Esophagus muscularis mucosa (tissue), 4 donors: ENCODE data around the gene SAMD14. TPM values are rescaled to one million over a fixed set of nuclear protein-coding genes. Genes with fewer than 3 reads are reported as not detected.

Experiments used
- DNase-seq: peaks from one replicate; pipeline ENCODE4 v3.0.0-alpha.2; 2017; ENCODE audit errors: extremely low spot score
- H3K27ac ChIP-seq, 4 donors: fragments of 200-600 bp; sonication (generic); replicated peaks in 1 of 4; 1 replicate in 3 of 4; 2 replicates in 1 of 4; pipeline ENCODE4 v1.5.1; 2016 to 2019; ENCODE audit warnings: mild to moderate bottlenecking in 1 of 4
- H3K27me3 ChIP-seq, 4 donors: fragments of 200-600 bp; sonication (generic); one replicate each; pipeline versions ENCODE4 v1.5.1 to v1.6.0; 2016 to 2019
- H3K36me3 ChIP-seq, 4 donors: fragments of 200-600 bp; sonication (generic); one replicate each; pipeline ENCODE4 v1.5.1; 2016 to 2019
- H3K4me1 ChIP-seq, 4 donors: fragments of 200-600 bp; sonication (generic); one replicate each; pipeline ENCODE4 v1.5.1; 2016 to 2019
- H3K4me3 ChIP-seq, 4 donors: fragments of 200-600 bp; sonication (generic); 1 replicate in 2 of 4; 2 replicates in 2 of 4; pipeline ENCODE4 v1.5.1; 2016 to 2019; ENCODE audit warnings: mild to moderate bottlenecking in 4 of 4, moderate library complexity in 1 of 4
- H3K9me3 ChIP-seq, 4 donors: fragments of 200-600 bp; sonication (generic); 1 replicate in 3 of 4; 2 replicates in 1 of 4; pipeline ENCODE4 v1.5.1; 2016 to 2019
- EP300 ChIP-seq: sonication (generic); formaldehyde crosslinking; IDR thresholded peaks from one replicate; pipeline ENCODE4 v1.6.1; 2017; ENCODE audit warnings: antibody characterized with exemption
- POLR2A ChIP-seq: fragments of 450-650 bp; IDR thresholded peaks from one replicate; pipeline ENCODE4 v1.6.1; 2017; ENCODE audit warnings: antibody characterized with exemption, moderate library complexity, mild to moderate bottlenecking, low read depth
- POLR2AphosphoS5 ChIP-seq, 2 donors: sonication (generic); formaldehyde crosslinking; IDR thresholded peaks; one replicate each; pipeline ENCODE4 v1.6.1; 2017; ENCODE audit warnings: antibody characterized with exemption in 2 of 2
- WGBS: methylation state at CpG from one replicate; pipeline ENCODE4 v1.1.5; 2018; 5-methylcytosine and 5-hydroxymethylcytosine counted together
- intact Hi-C: fragments of 100-400 bp; cut with DNase I; formaldehyde crosslinking; loops from one replicate; pipeline ENCODE4 v1.15.1; 2023
- total RNA-seq, 4 donors: library from RNA; depleted of rRNA; stranded (reverse); fragments of >200 nt; gene quantifications; one replicate each; pipeline versions ENCODE4 v1.1.0 to v1.2.1, GENCODE V29; 2016
- TF ChIP-seq, protein P1 (sequence below), 3 experiments: fragments of 200-600 bp in 2 of 3; fragments of 450-650 bp in 1 of 3; sonication (generic) in 2 of 3; IDR thresholded peaks; one replicate each; pipeline ENCODE4 v1.5.1; 2017 to 2019; ENCODE audit warnings: antibody characterized with exemption in 3 of 3, mild to moderate bottlenecking in 2 of 3, moderate library complexity in 1 of 3

SAMD14 gene
- total RNA-seq, 4 donors from 2014 or later: 0.98 to 1.8 (median 1.5) TPM

GRCh38 chr17:50146927-50147665 lies 17.1 kb upstream of the SAMD14 start:
- no peak for DNase-seq
- peaks cover 23 to 36% (median 32%) of the 10 kb centered on the region in 4 donors for H3K36me3 ChIP-seq
- 32% methylated on average over 10 of the region's 15 CpGs for WGBS
- intact Hi-C loops: loop anchor here (5.0 kb wide), 1 partner anchor 35 kb away; no protein-coding TSS in a partner anchor
- peaks cover 39 to 94% (median 82%) of the 10 kb centered on the region in 4 donors for H3K4me1 ChIP-seq
- peak overlapping the region; percentile 76 to 91 (median 78) for H3K4me3 ChIP-seq
- no peaks in the 10 kb centered on the region for H3K9me3 ChIP-seq
- H3K27me3 ChIP-seq: no peaks in the 10 kb centered on the region
- TF ChIP-seq POLR2AphosphoS5 (IDR thresholded peaks at IDR 0.05): no peak
- TF ChIP-seq, protein P1, sequence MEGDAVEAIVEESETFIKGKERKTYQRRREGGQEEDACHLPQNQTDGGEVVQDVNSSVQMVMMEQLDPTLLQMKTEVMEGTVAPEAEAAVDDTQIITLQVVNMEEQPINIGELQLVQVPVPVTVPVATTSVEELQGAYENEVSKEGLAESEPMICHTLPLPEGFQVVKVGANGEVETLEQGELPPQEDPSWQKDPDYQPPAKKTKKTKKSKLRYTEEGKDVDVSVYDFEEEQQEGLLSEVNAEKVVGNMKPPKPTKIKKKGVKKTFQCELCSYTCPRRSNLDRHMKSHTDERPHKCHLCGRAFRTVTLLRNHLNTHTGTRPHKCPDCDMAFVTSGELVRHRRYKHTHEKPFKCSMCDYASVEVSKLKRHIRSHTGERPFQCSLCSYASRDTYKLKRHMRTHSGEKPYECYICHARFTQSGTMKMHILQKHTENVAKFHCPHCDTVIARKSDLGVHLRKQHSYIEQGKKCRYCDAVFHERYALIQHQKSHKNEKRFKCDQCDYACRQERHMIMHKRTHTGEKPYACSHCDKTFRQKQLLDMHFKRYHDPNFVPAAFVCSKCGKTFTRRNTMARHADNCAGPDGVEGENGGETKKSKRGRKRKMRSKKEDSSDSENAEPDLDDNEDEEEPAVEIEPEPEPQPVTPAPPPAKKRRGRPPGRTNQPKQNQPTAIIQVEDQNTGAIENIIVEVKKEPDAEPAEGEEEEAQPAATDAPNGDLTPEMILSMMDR (IDR thresholded peaks at IDR 0.05): no peak
- TF ChIP-seq POLR2A: no peak
- no peak for TF ChIP-seq EP300
- peak overlapping the region; percentile 87 to 95 (median 94) for H3K27ac ChIP-seq

DNA sequence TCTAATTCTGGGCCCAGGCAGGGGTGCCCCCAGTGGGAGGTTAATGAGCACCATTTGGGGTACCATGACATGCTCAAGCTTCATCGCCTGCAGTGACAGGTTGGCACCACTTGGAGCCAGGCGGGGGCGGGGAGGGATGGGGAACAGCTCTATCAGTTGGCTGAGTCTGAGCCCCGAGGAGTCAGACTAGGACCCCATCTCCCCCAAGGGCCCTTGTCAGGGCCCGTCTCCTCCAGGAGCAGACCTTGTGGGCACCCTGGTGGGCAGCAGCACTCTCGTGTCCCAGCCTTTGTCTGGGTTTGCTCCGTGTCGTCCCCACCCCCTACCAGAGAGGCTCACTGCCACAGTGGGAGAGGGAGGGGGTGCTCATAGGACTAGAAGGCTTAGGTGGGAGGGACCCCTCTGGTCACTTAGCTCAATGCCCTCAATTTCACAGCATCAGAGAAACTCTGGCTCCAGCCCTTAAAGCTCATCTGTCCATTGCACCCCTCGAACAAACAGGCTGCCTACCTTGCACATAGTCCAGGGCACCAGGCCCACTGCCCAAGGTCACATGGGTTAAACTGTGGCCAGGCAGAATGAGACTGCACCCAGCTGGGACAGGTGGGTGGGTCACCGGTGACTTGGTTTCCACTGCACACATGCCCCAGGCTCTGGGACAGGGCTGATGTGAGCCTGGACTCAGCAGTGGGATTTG lies 16.4 kb upstream of the SAMD14 start:
- WGBS: 66% methylated on average over 4 of the region's 10 CpGs
- Histone ChIP-seq H3K27ac (peak overlapping the region; percentile 87 to 95 (median 94)), H3K4me3 (peak overlapping the region; percentile 76 to 91 (median 78)), H3K9me3 (no peaks in the 10 kb centered on the region), H3K27me3 (no peaks in the 10 kb centered on the region), H3K4me1 (peaks cover 36 to 92% (median 79%) of the 10 kb centered on the region in 4 donors), H3K36me3 (peaks cover 27 to 43% (median 39%) of the 10 kb centered on the region in 4 donors)
- TF ChIP-seq, protein P1 (IDR thresholded peaks at IDR 0.05): no peak
- no peak for TF ChIP-seq EP300
- no peak for TF ChIP-seq POLR2AphosphoS5 (IDR thresholded peaks at IDR 0.05)
- TF ChIP-seq POLR2A: no peak
- intact Hi-C loops: loop anchor here (5.0 kb wide), 1 partner anchor 34 kb away; no protein-coding TSS in a partner anchor
- DNase-seq: no peak

GRCh38 chr17:50145532-50146229 lies 15.7 kb upstream of the SAMD14 start:
- no peak for DNase-seq
- TF ChIP-seq, protein P1 (IDR thresholded peaks at IDR 0.05): no peak
- TF ChIP-seq POLR2A (no peak), POLR2AphosphoS5 (IDR thresholded peaks at IDR 0.05) (no peak), EP300 (no peak)
- intact Hi-C loops: loop anchor here (5.0 kb wide), 1 partner anchor 33 kb away; no protein-coding TSS in a partner anchor
- H3K36me3 ChIP-seq: peaks cover 34 to 50% (median 46%) of the 10 kb centered on the region in 4 donors
- peaks cover 43 to 90% (median 82%) of the 10 kb centered on the region in 4 donors for H3K4me1 ChIP-seq
- H3K27me3 ChIP-seq: no peaks in the 10 kb centered on the region
- peak overlapping the region; percentile 87 to 95 (median 94) for H3K27ac ChIP-seq
- H3K9me3 ChIP-seq: no peaks in the 10 kb centered on the region
- peak overlapping the region in 2 of 4 donors; percentile 76 to 78 for H3K4me3 ChIP-seq
- 62% methylated on average over 11 of the region's 11 CpGs for WGBS

GRCh38 chr17:50144845-50145531 lies 15.0 kb upstream of the SAMD14 start:
- 76% methylated on average over 14 of the region's 16 CpGs for WGBS
- DNase-seq: no peak
- H3K27me3 ChIP-seq: no peaks in the 10 kb centered on the region
- H3K36me3 ChIP-seq: peaks cover 34 to 56% (median 53%) of the 10 kb centered on the region in 4 donors
- no peak overlapping the region for H3K4me3 ChIP-seq
- H3K4me1 ChIP-seq: peaks cover 50 to 92% (median 87%) of the 10 kb centered on the region in 4 donors
- intact Hi-C loops: loop anchor here (5.0 kb wide), 1 partner anchor 33 kb away; no protein-coding TSS in a partner anchor
- TF ChIP-seq POLR2AphosphoS5 (IDR thresholded peaks at IDR 0.05) (no peak), POLR2A (no peak), EP300 (no peak)
- TF ChIP-seq, protein P1 (IDR thresholded peaks at IDR 0.05): no peak
- H3K27ac ChIP-seq: peak overlapping the region in 3 of 4 donors; percentile 87 to 95 (median 95)
- H3K9me3 ChIP-seq: no peaks in the 10 kb centered on the region
